RPMI7951 (cell line): ENCODE results near the gene SETBP1. TPM values are rescaled to one million over a fixed set of nuclear protein-coding genes. Genes with fewer than 3 reads are reported as not detected.

Experiments
- DNase-seq: peaks from one replicate; pipeline ENCODE4 v3.0.0-alpha.2; 2012; ENCODE audit warnings: low read depth
- total RNA-seq: library from RNA; depleted of rRNA; stranded (reverse); fragments of >200 nt; shearing (Covaris generic); gene quantifications from 2 replicates; pipeline ENCODE4 v1.2.3, GENCODE V29; 2014

The SETBP1 gene
- total RNA-seq, 1 experiment from 2014 or later, result 5.5 TPM

DNA sequence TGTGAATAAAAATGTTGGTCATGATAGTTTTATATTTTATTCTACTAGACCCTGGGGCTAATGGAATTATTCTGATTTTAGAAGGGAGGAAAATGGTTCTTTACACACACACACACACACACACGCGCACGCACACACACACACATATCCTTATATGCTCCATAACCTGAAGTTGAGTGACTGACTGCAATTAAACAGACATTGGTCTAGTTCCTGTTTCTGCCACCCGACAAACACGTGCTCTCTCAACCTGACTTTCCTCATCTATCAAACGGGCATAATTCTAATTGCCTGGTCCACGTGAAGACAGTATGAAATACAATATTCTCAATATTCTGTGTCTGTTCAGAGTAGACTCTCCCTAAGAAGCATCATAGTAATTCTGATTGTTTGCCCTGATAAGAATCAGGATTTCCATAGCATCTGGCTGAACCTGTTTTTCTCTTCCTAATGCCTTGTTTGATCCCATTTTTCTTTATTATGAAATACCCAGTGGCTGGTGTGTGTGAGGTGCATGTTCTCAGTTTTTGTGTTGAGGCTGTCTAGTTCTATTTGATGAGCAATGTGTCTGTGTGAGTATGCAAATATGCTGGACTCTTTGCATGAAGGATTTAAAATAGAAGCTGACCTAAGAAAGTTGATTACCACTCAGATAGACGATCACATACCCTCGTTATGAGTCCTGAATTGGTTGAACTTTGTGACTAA is 51.0 kb downstream of the SETBP1 start:
- no peak for DNase-seq

GRCh38 chr18:44732238-44732563 is 51.5 kb downstream of the SETBP1 start:
- no peak for DNase-seq

GRCh38 chr18:44732599-44732998 is 51.9 kb downstream of the SETBP1 start:
- no peak for DNase-seq

- peak; percentile 97 for DNase-seq
Observed at GRCh38 chr18:44733069-44733753, 52.5 kb downstream of the SETBP1 start.

- DNase-seq, result no peak
Observed at GRCh38 chr18:44733754-44734465, 53.2 kb downstream of the SETBP1 start.

GRCh38 chr18:44735096-44735495 is 54.4 kb downstream of the SETBP1 start:
- no peak for DNase-seq

DNA sequence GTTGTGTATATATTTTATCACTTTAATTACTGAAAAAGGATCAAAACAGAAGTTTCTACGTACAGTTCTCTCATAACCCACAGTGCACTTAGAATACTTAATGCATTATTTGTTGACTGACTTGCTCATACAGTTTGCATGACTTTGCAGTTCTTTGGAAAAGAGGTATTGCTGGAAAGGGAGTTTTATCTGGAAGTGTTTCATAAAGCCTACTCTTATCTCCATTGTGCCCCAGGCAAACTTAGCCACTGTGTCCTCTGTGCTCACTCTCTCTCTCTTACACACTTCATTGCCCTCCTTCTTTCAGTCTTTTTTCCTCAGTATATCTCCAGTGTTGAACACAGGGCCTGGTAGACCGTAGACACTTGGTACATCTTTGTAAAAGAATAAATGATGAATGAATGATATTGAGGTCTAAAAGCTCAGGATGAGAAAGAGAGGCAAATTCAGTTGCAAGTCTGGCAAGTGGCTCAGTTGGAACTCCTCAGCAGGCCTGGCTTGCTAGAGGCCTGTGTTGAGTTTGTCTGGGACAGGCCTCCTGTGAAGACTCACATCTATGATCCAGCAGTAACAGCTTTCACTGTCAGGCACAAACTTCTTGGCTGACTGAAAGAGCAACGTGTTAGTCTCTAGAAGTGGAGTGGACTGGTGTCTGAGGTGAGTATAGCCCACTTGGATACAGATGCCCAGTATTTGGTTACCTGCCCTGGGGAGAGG is 56.1 kb downstream of the SETBP1 start:
- DNase-seq, result peak; percentile 74

- DNase-seq, result no peak
Observed at GRCh38 chr18:44737623-44738022, 56.9 kb downstream of the SETBP1 start.

GRCh38 chr18:44740000-44740399 is 59.3 kb downstream of the SETBP1 start:
- DNase-seq, result no peak

GRCh38 chr18:44741085-44741484 is 60.4 kb downstream of the SETBP1 start:
- DNase-seq, result peak; percentile 15

GRCh38 chr18:44741511-44741910 is 60.8 kb downstream of the SETBP1 start:
- DNase-seq, result no peak

DNA sequence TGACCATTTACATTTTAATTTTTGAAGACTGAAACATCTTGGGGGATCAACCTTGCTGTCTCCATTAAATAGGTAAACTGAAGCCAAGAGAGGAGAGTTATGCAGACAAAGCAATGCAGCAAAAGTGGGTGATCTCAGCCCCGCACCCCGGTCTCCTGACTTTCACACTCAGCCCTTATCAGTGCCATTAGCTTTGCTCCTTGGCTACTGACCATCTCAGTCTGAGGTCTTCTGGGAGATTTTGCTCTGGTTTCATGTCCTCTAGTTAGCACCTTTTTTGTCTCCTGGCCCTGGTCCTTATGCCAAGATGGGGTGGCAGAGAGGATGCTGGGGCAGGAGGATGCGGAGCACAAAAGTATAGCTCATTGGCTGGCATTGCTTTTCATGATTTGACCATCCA is 61.4 kb downstream of the SETBP1 start:
- no peak for DNase-seq

- peak; percentile 73 for DNase-seq
Observed at GRCh38 chr18:44742718-44743311, 62.1 kb downstream of the SETBP1 start.

GRCh38 chr18:44743631-44744030 is 62.9 kb downstream of the SETBP1 start:
- DNase-seq, result no peak

GRCh38 chr18:44744161-44745121 is 63.8 kb downstream of the SETBP1 start:
- no peak for DNase-seq

DNA sequence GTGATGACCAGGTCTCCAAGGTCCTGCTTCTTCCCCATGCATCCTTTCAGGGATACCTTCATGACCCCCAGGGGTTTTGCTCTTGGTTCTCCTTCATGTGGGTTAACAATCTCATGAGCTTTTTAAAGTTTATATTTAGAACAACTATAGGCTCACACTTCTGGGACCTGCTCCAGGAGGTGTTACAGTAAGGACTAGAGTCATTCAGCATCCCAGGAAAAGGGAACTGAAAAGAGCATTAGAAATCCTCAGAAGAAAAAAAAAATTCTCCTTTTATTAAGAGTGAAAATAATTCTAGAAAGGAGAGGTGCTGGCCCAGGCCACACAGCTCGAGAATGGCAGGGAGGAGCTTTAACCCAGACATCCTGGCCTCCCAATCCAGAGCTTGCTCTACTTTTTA is 66.5 kb downstream of the SETBP1 start:
- DNase-seq, result no peak

GRCh38 chr18:44748582-44748981 is 67.9 kb downstream of the SETBP1 start:
- no peak for DNase-seq

DNA sequence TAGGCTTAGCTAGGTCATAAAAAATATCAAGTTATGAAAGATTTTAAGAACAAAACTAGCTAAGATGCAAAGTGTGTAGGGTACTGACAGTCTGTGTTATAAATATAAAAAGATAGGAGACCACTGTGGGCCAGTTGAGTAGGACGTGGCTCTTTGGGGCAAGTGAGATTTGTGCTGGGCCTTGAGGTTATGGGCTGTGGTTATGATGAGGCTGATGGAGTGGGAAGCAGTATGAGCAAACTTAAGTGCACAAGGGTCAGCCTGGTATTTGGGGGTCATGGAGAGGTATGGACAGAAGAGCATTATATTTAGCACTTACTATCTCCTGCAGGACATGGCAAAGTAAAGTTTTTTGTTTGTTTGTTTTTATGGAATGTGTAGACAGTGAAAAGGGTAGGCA is 70.1 kb downstream of the SETBP1 start:
- no peak for DNase-seq

- DNase-seq, result no peak
Observed at GRCh38 chr18:44754567-44754966, 73.9 kb downstream of the SETBP1 start.

DNA sequence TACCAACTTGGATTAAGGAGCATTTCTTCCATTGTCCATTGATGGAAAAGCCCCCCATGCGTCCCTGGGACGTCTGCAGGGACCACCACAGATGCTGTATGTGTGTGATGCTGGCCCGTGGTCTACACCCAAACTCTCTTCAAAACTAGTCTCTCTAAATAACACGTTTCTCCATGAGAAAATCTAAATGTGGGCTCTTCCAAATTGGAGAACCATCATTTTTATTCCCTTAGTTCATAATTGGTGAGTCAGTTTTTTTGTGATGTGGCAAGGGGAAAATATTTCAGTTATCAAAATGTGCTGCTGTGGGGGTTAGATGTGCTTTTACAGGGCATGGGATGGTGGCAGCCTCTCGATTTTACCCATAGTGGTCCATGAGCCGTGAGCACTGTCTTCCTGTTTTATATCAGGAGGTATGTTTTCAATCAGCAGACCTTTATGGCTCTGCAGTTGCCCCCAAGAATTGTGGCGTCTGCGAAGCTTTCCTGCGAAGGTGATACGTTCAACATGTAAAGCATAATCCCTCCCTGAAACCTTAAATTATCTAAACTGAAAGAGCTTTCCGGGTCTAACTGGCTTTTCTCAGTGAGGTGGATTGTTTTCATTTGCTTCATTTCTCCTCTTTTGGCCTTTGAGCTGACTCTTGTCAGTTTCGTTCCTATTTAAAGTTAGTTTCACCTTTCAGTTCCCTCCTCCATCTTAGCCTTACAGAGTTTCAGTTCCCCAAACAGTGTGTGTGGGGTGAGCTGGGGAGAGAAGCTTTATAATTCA is 78.4 kb downstream of the SETBP1 start:
- DNase-seq, result no peak
